HCT116 (cell line): ENCODE data around the gene DCAF4. TPM values are rescaled to one million over a fixed set of nuclear protein-coding genes. Genes with fewer than 3 reads are reported as not detected.

Source experiments
- ATAC-seq: fragments of 200-7000 bp; cut with Tn5 transposase; 2 replicates; pipeline ENCODE4 v1.9.1; 2020; ENCODE audit warnings: mild to moderate bottlenecking, moderate library complexity
- BruUV-seq: library from RNA; stranded (reverse); fragments of 400-500 nt; replicated peaks from 2 replicates; lab custom pipeline; 2021; lab: Mats Ljungman, UMichigan
- CTCF ChIA-PET: fragments of 300-600 bp; sonication (Branson Sonifier 250); formaldehyde crosslinking; loops from one replicate; lab custom pipeline; 2021; ENCODE audit warnings: antibody characterized with exemption; lab: Charles Lee
- POLR2A ChIA-PET: fragments of 300-600, 350-600 bp; sonication (Branson Sonifier 250); formaldehyde crosslinking; loops from one replicate; lab custom pipeline; 2021; ENCODE audit warnings: antibody characterized with exemption; lab: Charles Lee
- RAD21 ChIA-PET, 2 experiments: fragments of 300-600 bp; sonication (Branson Sonifier 250); formaldehyde crosslinking; loops; one replicate each; lab custom pipeline; 2023; ENCODE audit warnings: low total read pairs in 2 of 2; ENCODE audit not compliant: uncharacterized antibody in 2 of 2, unreplicated experiment in 2 of 2, low non-redundant PET in 1 of 2; lab: Charles Lee
- DNase-seq: peaks from one replicate; pipeline ENCODE4 v3.0.0-alpha.2; 2010; ENCODE audit warnings: low read depth, low spot score
- H2AFZ ChIP-seq: fragments of 200-600 bp; shearing (Covaris generic), sonication (generic); 2 replicates; pipeline ENCODE4 v1.6.1; 2017; ENCODE audit warnings: low read depth, mixed run types, mixed read lengths, antibody characterized with exemption, low read length; ENCODE audit not compliant: poor library complexity, severe bottlenecking
- H3K27ac ChIP-seq: 2 replicates; pipeline ENCODE4 v1.5.1; 2012; ENCODE audit warnings: low read depth, low read length
- H3K27me3 ChIP-seq: fragments of 200-600 bp; sonication (generic); 2 replicates; pipeline ENCODE4 v1.6.1; 2016; ENCODE audit warnings: mixed run types, low read length, mixed read lengths; ENCODE audit not compliant: insufficient read depth
- H3K36me3 ChIP-seq, 2 experiments: fragments of 200-500 bp in 1 of 2; fragments of 200-600 bp in 1 of 2; sonication (Bioruptor generic) in 1 of 2; sonication (generic) in 1 of 2; 2 replicates each; pipeline versions ENCODE4 v1.5.1 to v1.6.1; 2014 to 2016; ENCODE audit warnings: low read length in 2 of 2, inconsistent platforms in 1 of 2, mixed read lengths in 1 of 2, mixed run types in 1 of 2; ENCODE audit not compliant: insufficient read depth in 2 of 2, control insufficient read depth in 1 of 2
- H3K4me1 ChIP-seq, 2 experiments: fragments of 200-600 bp in 1 of 2; sonication (generic) in 1 of 2; 2 replicates each; pipeline versions ENCODE4 v1.5.1 to v1.6.1; 2012 to 2017; ENCODE audit warnings: low read length in 2 of 2, inconsistent platforms in 1 of 2, mild to moderate bottlenecking in 1 of 2, mixed read lengths in 1 of 2, mixed run types in 1 of 2, moderate library complexity in 1 of 2; ENCODE audit not compliant: insufficient read depth in 2 of 2, control insufficient read depth in 1 of 2
- H3K4me2 ChIP-seq: fragments of 200-600 bp; sonication (generic); 2 replicates; pipeline ENCODE4 v1.6.1; 2017; ENCODE audit warnings: mixed run types, low read length, mixed read lengths
- H3K4me3 ChIP-seq, 2 experiments: fragments of 200-600 bp in 1 of 2; sonication (generic) in 1 of 2; replicated peaks in 1 of 2; 2 replicates each; pipeline ENCODE4 v1.5.1; 2011 to 2016; ENCODE audit warnings: low read length in 2 of 2, control low read depth in 1 of 2, low read depth in 1 of 2, mild to moderate bottlenecking in 1 of 2, mixed read lengths in 1 of 2, mixed run types in 1 of 2
- H3K79me2 ChIP-seq: fragments of 200-600 bp; sonication (generic); 2 replicates; pipeline ENCODE4 v1.6.1; 2017; ENCODE audit warnings: mild to moderate bottlenecking, mixed run types, low read length, moderate library complexity, mixed read lengths; ENCODE audit not compliant: insufficient read depth
- H3K9ac ChIP-seq: fragments of 200-600 bp; sonication (generic); 2 replicates; pipeline ENCODE4 v1.6.1; 2016; ENCODE audit warnings: low read length, mixed read lengths
- H3K9me2 ChIP-seq: fragments of 200-600 bp; sonication (generic), shearing (Covaris generic); 2 replicates; pipeline ENCODE4 v1.6.1; 2017; ENCODE audit warnings: mixed run types, mild to moderate bottlenecking, moderate library complexity; ENCODE audit not compliant: insufficient read depth
- H3K9me3 ChIP-seq, 2 experiments: fragments of 200-500 bp in 1 of 2; fragments of 200-600 bp in 1 of 2; sonication (Bioruptor generic) in 1 of 2; sonication (generic) in 1 of 2; 2 replicates each; pipeline ENCODE4 v1.6.1; 2014 to 2017; ENCODE audit warnings: low read length in 2 of 2, mixed read lengths in 2 of 2, inconsistent platforms in 1 of 2, low read depth in 1 of 2, mild to moderate bottlenecking in 1 of 2, mixed run types in 1 of 2, moderate library complexity in 1 of 2; ENCODE audit not compliant: control insufficient read depth in 1 of 2, insufficient read depth in 1 of 2
- H4K20me1 ChIP-seq: fragments of 200-600 bp; sonication (generic), shearing (Covaris generic); 2 replicates; pipeline ENCODE4 v1.6.1; 2017; ENCODE audit warnings: mixed run types, mild to moderate bottlenecking, moderate library complexity; ENCODE audit not compliant: insufficient read depth
- ATF3 ChIP-seq: IDR thresholded peaks from 2 replicates; pipeline ENCODE4 v1.6.1; 2012
- CBX3 ChIP-seq: IDR thresholded peaks from 2 replicates; pipeline ENCODE4 v1.6.1; 2012; ENCODE audit warnings: low read depth
- CEBPB ChIP-seq: IDR thresholded peaks from 2 replicates; pipeline ENCODE4 v1.6.1; 2012; ENCODE audit warnings: low read depth
- ELF1 ChIP-seq: IDR thresholded peaks from 2 replicates; pipeline ENCODE4 v1.6.1; 2012; ENCODE audit warnings: low read depth, borderline replicate concordance
- EZH2phosphoT487 ChIP-seq: fragments of 200-600 bp; IDR thresholded peaks from 2 replicates; pipeline ENCODE4 v1.6.1; 2018; ENCODE audit warnings: antibody characterized with exemption, borderline replicate concordance
- FOSL1 ChIP-seq: IDR thresholded peaks from 2 replicates; pipeline ENCODE4 v1.6.1; 2012; ENCODE audit warnings: low read depth
- MAX ChIP-seq: IDR thresholded peaks from 2 replicates; pipeline ENCODE4 v1.6.1; 2012
- POLR2A ChIP-seq: IDR thresholded peaks from 2 replicates; pipeline ENCODE4 v1.7.0; 2011; ENCODE audit warnings: borderline replicate concordance; ENCODE audit not compliant: insufficient read depth, insufficient read length; ENCODE audit errors: extremely low read depth
- RAD21 ChIP-seq: IDR thresholded peaks from 2 replicates; pipeline ENCODE4 v1.6.1; 2012; ENCODE audit warnings: low read depth, mild to moderate bottlenecking
- REST ChIP-seq: IDR thresholded peaks from 2 replicates; pipeline ENCODE4 v1.6.1; 2012; ENCODE audit warnings: low read depth
- SIN3A ChIP-seq: IDR thresholded peaks from 2 replicates; pipeline ENCODE4 v1.6.1; 2012; ENCODE audit warnings: low read depth
- SP1 ChIP-seq: IDR thresholded peaks from 2 replicates; pipeline ENCODE4 v1.6.1; 2012; ENCODE audit warnings: low read depth
- SRF ChIP-seq: IDR thresholded peaks from 2 replicates; pipeline ENCODE4 v1.6.1; 2012; ENCODE audit warnings: low read depth
- YY1 ChIP-seq: IDR thresholded peaks from 2 replicates; pipeline ENCODE4 v1.6.1; 2011; ENCODE audit warnings: low read length, low read depth, moderate library complexity, mild to moderate bottlenecking; ENCODE audit not compliant: insufficient replicate concordance; ENCODE audit errors: extremely low read depth
- ZFX ChIP-seq: fragments of 450-650 bp; IDR thresholded peaks from 2 replicates; pipeline ENCODE4 v1.6.1; 2017
- ZNF274 ChIP-seq: fragments of 200-500 bp; sonication (Bioruptor generic); IDR thresholded peaks from 2 replicates; pipeline ENCODE4 v1.6.1; 2014; ENCODE audit warnings: mild to moderate bottlenecking, low read depth, low read length, inconsistent platforms
- intact Hi-C: fragments of 100-400 bp; cut with micrococcal nuclease; formaldehyde crosslinking; loops from 2 replicates; pipeline ENCODE4 v1.10.0; 2022
- total RNA-seq: library from RNA; stranded (reverse); gene quantifications from one replicate; pipeline ENCODE4 v1.2.1, GENCODE V29; 2021; ENCODE audit not compliant: unreplicated experiment

The DCAF4 gene
- total RNA-seq, 1 experiment from 2014 or later, result 19.3 TPM

- Histone ChIP-seq H3K27me3 (peaks cover 9% of the 10 kb centered on the region; the same call in 1 of the 2 replicates), H3K9me2 (no peaks in the 10 kb centered on the region), H3K4me3 (peak overlapping the region; percentile 73 to 74), H3K4me2 (peak overlapping the region; percentile 98), H3K9ac (no peak overlapping the region; the same call in 1 of the 2 replicates), H3K27ac (no peak overlapping the region), H3K9me3 (no peaks in the 10 kb centered on the region), H3K4me1 (peaks cover 9 to 23% of the 10 kb centered on the region in 2 experiments; a peak in 2 of 4 replicates), H4K20me1 (no peaks in the 10 kb centered on the region), H3K36me3 (no peaks in the 10 kb centered on the region), H3K79me2 (no peaks in the 10 kb centered on the region), H2AFZ (no peak overlapping the region)
- TF ChIP-seq POLR2A (no peak), CEBPB (no peak), ATF3 (no peak), MAX (no peak), SRF (no peak), SIN3A (no peak), ELF1 (no peak), CBX3 (no peak), ZNF274 (no peak), RAD21 (no peak), ZFX (no peak), FOSL1 (no peak), SP1 (no peak), EZH2phosphoT487 (no peak), YY1 (no peak), REST (no peak)
- DNase-seq (no peak), ATAC-seq (peak; percentile 5)
- RAD21 ChIA-PET, result no interaction called here
- intact Hi-C loops, result no loop called here
- no TSS peak for BruUV-seq
- POLR2A ChIA-PET, result interaction anchor here (1.4 kb wide), 1 partner anchor 379 kb away, joined by 4 read pairs; no protein-coding TSS in a partner anchor
- CTCF ChIA-PET, result interaction anchor here (1.4 to 3.0 kb wide), 2 partner anchors 12 to 379 kb away, joined by 10 to 23 read pairs; no protein-coding TSS in a partner anchor
Observed at GRCh38 chr14:72892879-72893635, 33.2 kb upstream of the DCAF4 start.
